Fibroblast of upper back skin (primary cell): ENCODE data around the gene USP30.
"Not testable (repeated sequence)": the region's sequence is repeated elsewhere in the genome, so short reads cannot be mapped to it uniquely, and the experiment has no call there.

Source experiments
- DNase-seq: peaks from one replicate; pipeline ENCODE4 v3.0.0-alpha.2; 2013

USP30 gene

GRCh38 chr12:109053382-109054123 is 1.2 kb downstream of the USP30 start:
- no peak for DNase-seq

GRCh38 chr12:109054124-109054513 is 1.7 kb downstream of the USP30 start:
- DNase-seq, result not testable (repeated sequence)

- DNase-seq, result no peak
Measured at GRCh38 chr12:109054520-109054919, 2.1 kb downstream of the USP30 start.

GRCh38 chr12:109056891-109057290 is 4.5 kb downstream of the USP30 start:
- DNase-seq, result no peak

GRCh38 chr12:109057376-109057775 is 5.0 kb downstream of the USP30 start:
- DNase-seq, result no peak

- no peak for DNase-seq
Measured at GRCh38 chr12:109058773-109059172, 6.4 kb downstream of the USP30 start.

GRCh38 chr12:109064143-109064542 is 11.8 kb downstream of the USP30 start:
- no peak for DNase-seq

GRCh38 chr12:109065154-109065852 is 12.9 kb downstream of the USP30 start:
- DNase-seq, result no peak

GRCh38 chr12:109065853-109066193 is 13.4 kb downstream of the USP30 start:
- DNase-seq, result no peak

GRCh38 chr12:109069307-109070271 is 17.2 kb downstream of the USP30 start:
- DNase-seq, result no peak

- no peak for DNase-seq
Measured at GRCh38 chr12:109074866-109075265, 22.5 kb downstream of the USP30 start.

GRCh38 chr12:109082751-109083150 is 30.4 kb downstream of the USP30 start:
- DNase-seq, result no peak

- DNase-seq, result no peak
Measured at GRCh38 chr12:109084425-109084824, 32.0 kb downstream of the USP30 start.

GRCh38 chr12:109085590-109085989 is 33.2 kb downstream of the USP30 start:
- DNase-seq, result no peak

GRCh38 chr12:109087250-109087649 is 34.9 kb downstream of the USP30 start:
- DNase-seq, result no peak

GRCh38 chr12:109088818-109089217 is 36.4 kb downstream of the USP30 start:
- peak; percentile 12 for DNase-seq

GRCh38 chr12:109089683-109090082 is 37.3 kb downstream of the USP30 start:
- no peak for DNase-seq

- peak; percentile 7 for DNase-seq
Measured at GRCh38 chr12:109092497-109093021, 40.2 kb downstream of the USP30 start.

- DNase-seq, result peak; percentile 90
Measured at GRCh38 chr12:109093022-109093918, 40.9 kb downstream of the USP30 start, which contains the start of gene ALKBH2. TSS of gene ALKBH2 (minus strand) at chr12:109093472. CDS start at chr12:109092786, 686 bp downstream.

GRCh38 chr12:109097140-109097434 is 44.7 kb downstream of the USP30 start:
- no peak for DNase-seq

- peak; percentile 96 for DNase-seq
Measured at GRCh38 chr12:109097435-109098182, 45.2 kb downstream of the USP30 start, which contains the start of gene UNG. TSS of gene UNG (plus strand) at chr12:109097597. CDS start at chr12:109097680, 83 bp downstream.
